Bronchial epithelial cell (primary cell): ENCODE results near the gene CLDN24. TPM values are rescaled to one million over a fixed set of nuclear protein-coding genes. Genes with fewer than 3 reads are reported as not detected.
A peak's percentile ranks its signal among the peaks of the same experiment; 100 is the strongest.
"Not testable (repeated sequence)": the region's sequence is repeated elsewhere in the genome, so short reads cannot be mapped to it uniquely, and the experiment has no call there.

Experiments used
- DNase-seq: peaks from one replicate; pipeline ENCODE4 v3.0.0-alpha.2; 2010; ENCODE audit warnings: low read depth
- FAIRE-seq: peaks from 2 replicates; lab custom pipeline; 2011; peaks lifted over from hg19 to GRCh38; lab: Jason Lieb, UNC
- H3K27me3 ChIP-seq: 2 replicates; pipeline ENCODE4 v1.5.1; 2011; ENCODE audit warnings: low read length; ENCODE audit not compliant: control insufficient read depth, insufficient read depth
- H3K36me3 ChIP-seq: 2 replicates; pipeline ENCODE4 v1.5.1; 2011; ENCODE audit warnings: low read length; ENCODE audit not compliant: control insufficient read depth, insufficient read depth
- H3K4me3 ChIP-seq: 2 replicates; pipeline ENCODE4 v1.5.1; 2011; ENCODE audit warnings: mild to moderate bottlenecking, low read depth, low read length, control low read depth
- total RNA-seq: library from RNA; depleted of rRNA; stranded (reverse); fragments of >200 nt; gene quantifications from 2 replicates; pipeline ENCODE4 v1.2.1, GENCODE V29; 2014
- TF ChIP-seq, protein P1 (sequence below): IDR thresholded peaks from 2 replicates; pipeline ENCODE4 v1.5.1; 2011; ENCODE audit warnings: mild to moderate bottlenecking, moderate library complexity, low read length, control low read depth, inconsistent platforms; ENCODE audit not compliant: insufficient read depth, severe bottlenecking

Gene CLDN24
- total RNA-seq, 1 donor from 2014 or later, result not detected

DNA sequence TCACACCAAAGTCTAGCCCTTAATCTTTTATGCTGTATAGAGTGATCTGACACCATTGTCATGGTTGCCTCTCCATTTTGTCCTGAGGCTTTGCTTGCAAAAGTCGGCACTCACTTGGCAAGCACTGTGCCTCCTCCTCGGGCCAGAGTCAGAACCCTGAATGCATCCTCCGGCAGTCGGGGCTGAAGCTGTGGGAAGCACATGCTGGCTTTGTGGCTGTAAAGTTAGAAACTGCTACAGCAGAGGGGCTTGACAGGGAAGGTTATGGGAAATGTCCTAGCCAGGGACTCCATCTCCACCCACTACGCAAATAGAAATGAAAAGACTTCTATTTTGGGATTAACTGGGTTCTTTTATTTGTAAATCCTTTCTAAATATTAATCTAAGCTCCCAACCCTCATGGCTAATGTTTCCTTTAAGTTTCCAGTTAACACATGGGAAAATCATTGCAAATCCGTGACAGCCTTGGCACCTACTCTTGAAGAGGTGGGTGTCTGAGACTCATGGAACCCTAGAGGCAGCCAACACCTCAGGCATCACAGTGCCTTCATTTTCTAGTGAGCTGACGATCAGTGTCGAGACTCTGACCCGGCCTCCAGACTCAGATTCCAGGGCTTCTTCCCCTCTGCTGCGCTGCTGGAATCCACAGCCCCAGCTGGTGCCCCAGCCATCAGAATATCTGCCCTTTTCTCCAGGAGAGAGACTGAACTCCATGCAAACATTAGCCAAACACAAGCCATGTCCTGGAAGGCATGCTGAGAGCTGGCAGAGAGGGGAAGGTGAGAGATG lies 7.9 kb upstream of the CLDN24 start:
- no peak for DNase-seq
- no peak overlapping the region for H3K4me3 ChIP-seq
- no peak for FAIRE-seq

DNA sequence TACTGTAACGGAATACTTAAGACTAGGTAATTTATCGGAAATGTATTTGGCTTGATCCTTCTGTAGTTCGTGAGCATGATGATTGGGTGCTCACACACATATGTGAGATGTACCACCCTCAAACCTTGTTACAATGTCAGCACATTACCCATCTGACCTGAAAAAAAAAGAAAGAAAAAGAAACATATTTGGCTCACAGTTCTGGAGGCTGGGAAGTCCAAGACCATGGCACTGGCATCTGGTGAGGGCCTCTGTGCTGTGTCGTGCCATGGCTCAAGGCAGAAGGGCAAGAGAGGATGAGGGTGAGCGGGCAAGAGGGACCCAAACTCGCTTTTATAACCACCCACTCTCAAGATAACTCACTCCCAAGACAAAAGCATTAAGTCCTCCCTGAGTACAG lies 7.0 kb upstream of the CLDN24 start:
- TF ChIP-seq, protein P1, sequence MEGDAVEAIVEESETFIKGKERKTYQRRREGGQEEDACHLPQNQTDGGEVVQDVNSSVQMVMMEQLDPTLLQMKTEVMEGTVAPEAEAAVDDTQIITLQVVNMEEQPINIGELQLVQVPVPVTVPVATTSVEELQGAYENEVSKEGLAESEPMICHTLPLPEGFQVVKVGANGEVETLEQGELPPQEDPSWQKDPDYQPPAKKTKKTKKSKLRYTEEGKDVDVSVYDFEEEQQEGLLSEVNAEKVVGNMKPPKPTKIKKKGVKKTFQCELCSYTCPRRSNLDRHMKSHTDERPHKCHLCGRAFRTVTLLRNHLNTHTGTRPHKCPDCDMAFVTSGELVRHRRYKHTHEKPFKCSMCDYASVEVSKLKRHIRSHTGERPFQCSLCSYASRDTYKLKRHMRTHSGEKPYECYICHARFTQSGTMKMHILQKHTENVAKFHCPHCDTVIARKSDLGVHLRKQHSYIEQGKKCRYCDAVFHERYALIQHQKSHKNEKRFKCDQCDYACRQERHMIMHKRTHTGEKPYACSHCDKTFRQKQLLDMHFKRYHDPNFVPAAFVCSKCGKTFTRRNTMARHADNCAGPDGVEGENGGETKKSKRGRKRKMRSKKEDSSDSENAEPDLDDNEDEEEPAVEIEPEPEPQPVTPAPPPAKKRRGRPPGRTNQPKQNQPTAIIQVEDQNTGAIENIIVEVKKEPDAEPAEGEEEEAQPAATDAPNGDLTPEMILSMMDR, result no peak
- DNase-seq (no peak), FAIRE-seq (no peak)
- Histone ChIP-seq H3K27me3 (no peaks in the 10 kb centered on the region), H3K4me3 (no peak overlapping the region), H3K36me3 (no peaks in the 10 kb centered on the region)

More for the DNA sequence above, 7.9 kb upstream of the CLDN24 start:
- H3K27me3 ChIP-seq, result no peaks in the 10 kb centered on the region
- no peaks in the 10 kb centered on the region for H3K36me3 ChIP-seq
- TF ChIP-seq, protein P1, result no peak

DNA sequence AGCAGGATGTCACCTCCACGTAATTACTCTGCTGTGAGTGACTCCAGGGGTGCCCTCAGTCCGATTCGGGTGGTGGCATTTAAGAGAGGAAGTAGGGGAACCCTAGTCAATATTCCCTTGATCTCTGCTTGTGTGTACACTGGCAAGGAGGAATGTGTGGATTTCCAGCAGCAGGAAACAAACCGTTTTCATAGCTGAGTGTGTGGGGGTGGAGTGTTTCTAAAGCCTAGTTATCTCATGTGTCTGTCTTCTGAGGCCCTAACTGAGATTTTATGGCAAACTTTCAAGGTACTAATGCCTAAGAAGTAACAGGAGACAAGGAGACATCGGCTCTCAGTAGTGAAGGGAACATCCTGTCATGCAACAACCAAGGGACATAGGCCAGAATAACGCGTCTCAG lies 6.6 kb upstream of the CLDN24 start:
- no peak for DNase-seq
- no peak for FAIRE-seq
- TF ChIP-seq, protein P1, result no peak
- Histone ChIP-seq H3K4me3 (no peak overlapping the region), H3K27me3 (no peaks in the 10 kb centered on the region), H3K36me3 (no peaks in the 10 kb centered on the region)

DNA sequence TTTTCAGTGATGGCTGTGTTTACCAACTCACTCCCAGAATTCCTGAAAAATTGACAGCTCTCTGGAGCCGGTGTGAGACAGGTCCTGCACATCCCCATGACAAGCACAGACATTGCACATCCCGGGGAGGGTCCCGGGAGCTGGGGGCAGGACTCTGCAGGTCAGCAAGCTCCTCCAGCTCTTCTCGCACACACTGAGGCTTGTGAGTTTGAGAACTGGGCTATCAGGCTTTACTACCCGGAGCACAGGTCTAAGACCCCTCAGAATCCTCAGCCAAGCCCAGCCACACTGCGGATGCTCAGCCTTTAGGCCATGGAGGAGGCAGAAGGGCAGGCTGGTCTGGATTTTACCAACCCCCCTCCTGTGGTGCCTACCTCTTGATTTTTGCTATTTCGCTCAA lies 5.6 kb upstream of the CLDN24 start:
- Histone ChIP-seq H3K4me3 (no peak overlapping the region), H3K36me3 (no peaks in the 10 kb centered on the region), H3K27me3 (no peaks in the 10 kb centered on the region)
- no peak for DNase-seq
- TF ChIP-seq, protein P1, result no peak
- FAIRE-seq, result no peak

DNA sequence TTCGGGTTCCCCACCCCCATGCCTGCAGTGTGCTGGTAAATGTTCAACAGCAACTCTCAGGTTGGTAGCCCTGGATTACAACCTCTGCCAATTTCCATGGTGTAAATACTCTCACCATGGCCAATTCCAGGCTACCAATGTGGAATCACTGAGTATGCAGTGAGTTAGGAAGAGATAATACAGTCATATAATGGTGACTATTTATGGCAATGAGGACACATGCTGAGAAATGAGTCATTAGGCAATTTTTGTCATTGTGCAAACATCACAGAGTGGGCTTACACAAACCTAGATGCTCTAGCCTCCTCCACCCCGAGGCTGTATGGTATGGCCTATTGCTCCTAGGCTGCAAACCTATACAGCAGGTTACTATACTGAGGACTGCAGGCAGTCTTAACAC lies 4.6 kb upstream of the CLDN24 start:
- TF ChIP-seq, protein P1, result no peak
- H3K36me3 ChIP-seq, result no peaks in the 10 kb centered on the region
- no peaks in the 10 kb centered on the region for H3K27me3 ChIP-seq
- DNase-seq, result peak; percentile 44
- H3K4me3 ChIP-seq, result no peak overlapping the region
- no peak for FAIRE-seq

DNA sequence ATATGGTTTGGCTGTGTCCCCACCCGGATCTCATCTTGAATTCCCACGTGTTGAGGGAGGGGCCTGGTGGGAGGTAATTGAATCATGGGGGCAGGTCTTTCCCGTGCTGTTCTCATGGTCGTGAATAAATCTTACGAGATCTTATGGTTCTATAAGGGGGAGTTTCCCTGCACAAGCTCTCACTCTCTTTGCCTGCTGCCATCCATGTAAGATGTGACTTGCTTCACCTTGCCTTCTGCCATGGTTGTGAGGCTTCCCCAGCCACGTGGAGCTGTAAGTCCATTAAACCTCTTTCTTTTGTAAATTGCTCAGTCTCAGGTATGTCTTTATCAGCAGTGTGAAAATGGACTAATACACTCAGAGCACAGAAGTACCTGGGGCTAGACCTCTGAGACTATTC lies 4.2 kb upstream of the CLDN24 start:
- DNase-seq, H3K4me3 ChIP-seq, H3K27me3 ChIP-seq, FAIRE-seq, H3K36me3 ChIP-seq: not testable (repeated sequence)
